Esophagus squamous epithelium (tissue), 5 donors: Measurements from ENCODE around the gene FZD10. TPM values are rescaled to one million over a fixed set of nuclear protein-coding genes. Genes with fewer than 3 reads are reported as not detected.

ENCODE experiments used
- DNase-seq: peaks from one replicate; lab custom pipeline; 2025; lab: John Stamatoyannopoulos, UW
- H3K27ac ChIP-seq, 4 donors: fragments of 200-600 bp; sonication (generic); one replicate each; pipeline ENCODE4 v1.5.1; 2016 to 2019; ENCODE audit warnings: mild to moderate bottlenecking in 1 of 4
- H3K27me3 ChIP-seq, 4 donors: fragments of 200-600 bp; sonication (generic); 1 replicate in 3 of 4; 2 replicates in 1 of 4; pipeline versions ENCODE4 v1.5.1 to v1.6.0; 2017 to 2021; ENCODE audit warnings: antibody characterized with exemption in 1 of 4
- H3K36me3 ChIP-seq, 3 donors: fragments of 200-600 bp; sonication (generic); one replicate each; pipeline ENCODE4 v1.5.1; 2016 to 2019
- H3K4me1 ChIP-seq, 3 donors: fragments of 200-600 bp; sonication (generic); one replicate each; pipeline ENCODE4 v1.5.1; 2017 to 2019
- H3K4me3 ChIP-seq, 4 donors: fragments of 200-600 bp; sonication (generic); 1 replicate in 3 of 4; 2 replicates in 1 of 4; pipeline ENCODE4 v1.5.1; 2016 to 2019; ENCODE audit warnings: mild to moderate bottlenecking in 2 of 4, moderate library complexity in 1 of 4
- H3K9me3 ChIP-seq, 3 donors: fragments of 200-600 bp; sonication (generic); one replicate each; pipeline ENCODE4 v1.5.1; 2016 to 2019
- POLR2A ChIP-seq, 4 donors: fragments of 450-650 bp; IDR thresholded peaks; one replicate each; pipeline ENCODE4 v1.6.1; 2017; ENCODE audit warnings: antibody characterized with exemption in 4 of 4, mild to moderate bottlenecking in 4 of 4, moderate library complexity in 3 of 4
- WGBS, 2 donors: methylation state at CpG; one replicate each; pipeline ENCODE4 v1.1.5; 2018; 5-methylcytosine and 5-hydroxymethylcytosine counted together
- intact Hi-C: fragments of 100-400 bp; cut with DNase I; formaldehyde crosslinking; loops from one replicate; pipeline ENCODE4 v1.15.0; 2022
- total RNA-seq, 4 donors: library from RNA; depleted of rRNA; stranded (reverse); fragments of >200 nt; gene quantifications; one replicate each; pipeline ENCODE4 v1.1.0, GENCODE V29; 2016
- TF ChIP-seq, protein P1 (sequence below), 6 experiments: fragments of 450-650 bp in 4 of 6; fragments of 200-600 bp in 2 of 6; sonication (generic) in 2 of 6; IDR thresholded peaks; one replicate each; pipeline ENCODE4 v1.5.1; 2016 to 2019; ENCODE audit warnings: antibody characterized with exemption in 6 of 6, mild to moderate bottlenecking in 4 of 6, moderate library complexity in 4 of 6
- donor health status: DM: yes; HTN: yes; CAD: no.

The FZD10 gene
- total RNA-seq, 4 donors from 2014 or later = 7.2 to 16.3 (median 11.6) TPM

DNA sequence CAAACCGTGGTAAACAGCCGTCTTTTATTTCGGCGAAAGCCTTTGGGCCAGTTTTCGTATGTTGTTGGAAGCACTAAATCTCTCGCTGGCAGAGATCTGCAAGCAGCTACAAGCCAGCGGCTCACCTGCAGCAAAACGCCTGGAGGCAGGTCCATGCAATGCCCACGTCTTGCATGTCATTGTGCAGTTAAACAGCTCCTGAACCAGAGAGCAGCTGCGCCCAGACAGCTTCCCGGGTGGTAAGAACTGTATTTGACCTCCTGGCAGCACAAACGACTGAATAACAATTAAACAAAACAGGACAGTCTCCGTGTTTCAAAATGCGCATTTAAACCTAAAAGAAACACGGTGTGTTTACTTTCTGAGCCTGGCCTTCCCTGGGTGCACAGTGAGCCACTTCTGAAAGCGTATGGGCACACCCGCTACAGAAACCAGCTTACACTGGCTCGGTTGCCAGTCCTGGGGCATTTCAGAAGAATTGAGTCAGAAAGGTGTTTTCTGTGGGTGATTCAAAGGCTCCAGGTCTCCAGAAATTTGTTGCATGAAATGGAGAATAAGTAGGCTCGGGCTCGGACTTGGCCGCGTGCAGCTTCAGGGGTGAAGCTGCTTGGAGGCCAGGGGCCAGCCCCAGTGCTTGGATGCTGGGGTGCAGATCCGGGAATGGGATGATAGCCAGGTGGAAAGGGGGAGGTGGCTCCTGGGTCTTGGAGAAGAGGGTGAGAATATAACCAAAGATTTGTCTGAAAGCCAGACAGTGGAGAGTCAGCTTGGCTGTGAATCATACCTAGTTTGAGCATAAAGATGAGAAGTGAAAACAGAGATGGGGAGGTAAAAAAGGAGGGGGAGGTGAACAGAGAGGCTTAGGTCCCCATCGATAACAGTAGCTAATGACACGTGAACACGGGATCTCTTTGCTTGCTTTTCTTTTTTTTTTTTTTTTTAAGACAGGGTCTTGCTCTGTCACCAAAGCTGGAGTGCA, 24.9 kb upstream of the FZD10 start:
- Histone ChIP-seq H3K9me3 (no peaks in the 10 kb centered on the region), H3K27me3 (peaks cover 0 to 8% (median 0%) of the 10 kb centered on the region in 4 donors), H3K4me1 (peaks cover 24 to 100% (median 30%) of the 10 kb centered on the region in 3 donors), H3K27ac (peak overlapping the region; percentile 75 to 89 (median 85)), H3K36me3 (no peaks in the 10 kb centered on the region), H3K4me3 (peak overlapping the region in 3 of 4 donors; percentile 6 to 34 (median 13))
- DNase-seq = no peak
- 23 to 51% methylated on average over 22 to 24 of the region's 26 CpGs for WGBS, 2 donors
- intact Hi-C loops = no loop called here
- TF ChIP-seq, protein P1, sequence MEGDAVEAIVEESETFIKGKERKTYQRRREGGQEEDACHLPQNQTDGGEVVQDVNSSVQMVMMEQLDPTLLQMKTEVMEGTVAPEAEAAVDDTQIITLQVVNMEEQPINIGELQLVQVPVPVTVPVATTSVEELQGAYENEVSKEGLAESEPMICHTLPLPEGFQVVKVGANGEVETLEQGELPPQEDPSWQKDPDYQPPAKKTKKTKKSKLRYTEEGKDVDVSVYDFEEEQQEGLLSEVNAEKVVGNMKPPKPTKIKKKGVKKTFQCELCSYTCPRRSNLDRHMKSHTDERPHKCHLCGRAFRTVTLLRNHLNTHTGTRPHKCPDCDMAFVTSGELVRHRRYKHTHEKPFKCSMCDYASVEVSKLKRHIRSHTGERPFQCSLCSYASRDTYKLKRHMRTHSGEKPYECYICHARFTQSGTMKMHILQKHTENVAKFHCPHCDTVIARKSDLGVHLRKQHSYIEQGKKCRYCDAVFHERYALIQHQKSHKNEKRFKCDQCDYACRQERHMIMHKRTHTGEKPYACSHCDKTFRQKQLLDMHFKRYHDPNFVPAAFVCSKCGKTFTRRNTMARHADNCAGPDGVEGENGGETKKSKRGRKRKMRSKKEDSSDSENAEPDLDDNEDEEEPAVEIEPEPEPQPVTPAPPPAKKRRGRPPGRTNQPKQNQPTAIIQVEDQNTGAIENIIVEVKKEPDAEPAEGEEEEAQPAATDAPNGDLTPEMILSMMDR (IDR thresholded peaks at IDR 0.05) = peak in 1 of 6 experiments; percentile 23
- no peak for TF ChIP-seq POLR2A (IDR thresholded peaks at IDR 0.05)

DNA sequence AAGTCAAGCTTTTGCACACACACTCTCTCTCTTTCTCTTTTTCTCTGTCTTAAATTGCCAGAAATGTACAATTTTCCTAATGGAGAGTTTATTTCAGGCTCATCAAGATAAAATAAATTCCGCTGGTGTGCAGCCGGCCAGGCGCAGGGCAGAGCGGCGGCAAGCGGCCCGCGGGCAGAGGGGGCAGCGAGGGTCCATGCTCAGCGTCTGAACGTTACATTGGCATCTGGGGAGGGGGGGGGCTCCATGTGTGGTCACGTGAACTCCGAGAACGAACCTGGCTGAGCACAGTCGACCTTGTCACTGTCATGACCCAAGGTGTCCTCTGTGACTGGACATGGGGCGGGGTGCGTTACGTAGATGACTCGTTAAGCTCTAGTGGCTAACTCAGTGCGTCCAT, 23.8 kb upstream of the FZD10 start:
- Histone ChIP-seq H3K4me3 (no peak overlapping the region), H3K9me3 (no peaks in the 10 kb centered on the region), H3K36me3 (no peaks in the 10 kb centered on the region), H3K27me3 (peaks cover 0 to 14% (median 0%) of the 10 kb centered on the region in 4 donors), H3K27ac (peak overlapping the region in 2 of 4 donors; percentile 89), H3K4me1 (peaks cover 15 to 100% (median 27%) of the 10 kb centered on the region in 3 donors)
- TF ChIP-seq POLR2A (IDR thresholded peaks at IDR 0.05) = no peak
- TF ChIP-seq, protein P1 (IDR thresholded peaks at IDR 0.05) = no peak
- DNase-seq = no peak
- WGBS, 2 donors = 78 to 94% methylated on average over 11 to 14 of the region's 20 CpGs
- intact Hi-C loops = no loop called here

DNA sequence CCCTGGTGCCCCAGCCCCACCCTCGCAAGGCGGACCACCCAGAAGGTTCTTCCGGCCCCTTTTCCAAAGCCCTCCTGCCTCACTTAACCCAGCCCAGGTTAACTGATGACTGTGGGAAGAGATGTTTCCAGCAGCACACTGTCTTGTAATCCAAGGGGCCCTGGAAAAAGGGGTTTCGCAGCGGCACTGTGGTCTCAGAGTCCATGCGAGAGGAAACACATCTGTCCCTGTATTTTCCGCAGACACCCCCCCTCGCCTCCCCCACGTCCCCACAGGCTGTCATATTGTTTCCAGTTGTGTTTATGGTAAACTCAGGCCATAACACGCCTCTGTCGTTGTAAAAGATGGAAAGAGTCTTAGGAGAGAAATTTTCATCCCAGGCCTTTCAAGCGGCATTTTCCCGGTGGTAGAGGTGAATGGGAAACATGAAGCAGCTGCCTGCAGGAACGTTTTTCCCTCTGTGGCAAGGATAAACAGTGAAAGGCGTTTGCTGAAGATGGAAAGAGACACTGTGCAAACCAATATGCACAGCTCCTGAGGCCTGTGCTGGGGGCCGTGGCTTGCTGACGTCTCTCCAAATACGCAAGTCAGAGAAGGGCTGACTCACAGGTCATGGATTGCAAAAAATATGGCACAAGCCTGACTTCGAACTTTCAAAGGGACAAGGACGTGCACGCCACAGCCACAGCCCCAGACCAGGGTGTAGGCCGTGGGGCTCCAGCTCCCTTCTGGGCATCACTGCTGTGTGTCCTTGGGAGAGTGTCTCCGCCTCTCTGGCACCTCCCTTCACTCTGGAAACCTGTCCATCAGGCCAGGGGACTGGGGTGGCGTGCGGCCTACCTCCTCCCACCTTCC, 22.5 kb upstream of the FZD10 start:
- 44 to 59% methylated on average over 19 to 22 of the region's 25 CpGs for WGBS, 2 donors
- Histone ChIP-seq H3K36me3 (no peaks in the 10 kb centered on the region), H3K9me3 (no peaks in the 10 kb centered on the region), H3K4me1 (peaks cover 13 to 90% (median 27%) of the 10 kb centered on the region in 3 donors), H3K27ac (peak overlapping the region; percentile 69 to 89 (median 78)), H3K27me3 (peaks cover 0 to 14% (median 0%) of the 10 kb centered on the region in 4 donors), H3K4me3 (no peak overlapping the region)
- no peak for DNase-seq
- TF ChIP-seq, protein P1 (IDR thresholded peaks at IDR 0.05) = no peak
- TF ChIP-seq POLR2A (IDR thresholded peaks at IDR 0.05) = no peak
- intact Hi-C loops = no loop called here

DNA sequence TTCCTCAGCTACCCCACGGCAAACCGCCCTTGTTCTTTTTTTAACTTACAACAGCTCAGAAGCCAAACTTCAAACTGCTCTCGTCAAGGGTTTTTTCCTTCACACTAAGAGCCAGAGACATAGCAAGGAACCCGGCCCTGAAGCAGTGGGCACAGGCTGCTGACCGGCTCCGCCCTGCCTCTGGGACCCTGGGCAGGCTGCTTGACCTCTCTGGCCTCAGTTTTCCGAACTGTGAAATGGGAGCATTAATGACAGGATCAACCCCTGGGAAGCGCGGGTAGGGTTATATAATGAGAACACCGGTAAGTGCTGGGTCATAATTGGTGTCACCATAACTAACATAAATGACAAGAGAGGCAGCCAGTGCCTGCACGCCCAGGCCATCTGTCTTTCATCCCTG, 21.2 kb upstream of the FZD10 start:
- TF ChIP-seq POLR2A (IDR thresholded peaks at IDR 0.05) = no peak
- TF ChIP-seq, protein P1 (IDR thresholded peaks at IDR 0.05) = no peak
- Histone ChIP-seq H3K27ac (peak overlapping the region in 3 of 4 donors; percentile 75 to 89 (median 81)), H3K36me3 (no peaks in the 10 kb centered on the region), H3K4me3 (no peak overlapping the region), H3K9me3 (no peaks in the 10 kb centered on the region), H3K4me1 (peaks cover 8 to 86% (median 27%) of the 10 kb centered on the region in 3 donors), H3K27me3 (peaks cover 0 to 14% (median 0%) of the 10 kb centered on the region in 4 donors)
- DNase-seq = no peak
- intact Hi-C loops = no loop called here
- WGBS, 2 donors = 80% methylated on average over 8 to 11 of the region's 11 CpGs
